GM04504 (cell line): ENCODE measurements around the gene KAT8.
A peak's percentile ranks its signal among the peaks of the same experiment; 100 is the strongest.
"Not testable (repeated sequence)": the region's sequence is repeated elsewhere in the genome, so short reads cannot be mapped to it uniquely, and the experiment has no call there.

Source experiments
- DNase-seq: peaks from one replicate; pipeline ENCODE4 v3.0.0-alpha.2; 2012; ENCODE audit warnings: low read depth

Gene KAT8

DNA sequence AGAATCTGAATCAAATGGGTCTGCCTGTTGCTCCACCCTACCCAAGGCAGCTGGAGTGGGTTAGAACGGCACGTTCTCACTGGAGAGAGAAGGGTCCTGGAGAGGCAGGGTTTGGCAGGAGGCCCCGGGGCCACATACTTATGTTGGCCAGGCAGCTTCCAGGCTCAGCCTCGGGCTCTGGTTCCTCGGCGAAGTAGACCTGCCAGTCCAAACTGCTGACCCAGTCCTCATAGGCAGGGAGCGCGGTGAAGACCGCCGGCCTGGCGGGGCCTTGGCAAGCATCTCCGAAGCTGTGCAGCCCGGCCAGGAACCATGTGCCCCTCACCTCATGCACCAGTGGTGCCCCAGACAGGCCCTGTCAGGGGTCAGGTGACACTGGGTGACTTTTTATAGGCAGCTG is 33.5 kb upstream of the KAT8 start:
- no peak for DNase-seq

DNA sequence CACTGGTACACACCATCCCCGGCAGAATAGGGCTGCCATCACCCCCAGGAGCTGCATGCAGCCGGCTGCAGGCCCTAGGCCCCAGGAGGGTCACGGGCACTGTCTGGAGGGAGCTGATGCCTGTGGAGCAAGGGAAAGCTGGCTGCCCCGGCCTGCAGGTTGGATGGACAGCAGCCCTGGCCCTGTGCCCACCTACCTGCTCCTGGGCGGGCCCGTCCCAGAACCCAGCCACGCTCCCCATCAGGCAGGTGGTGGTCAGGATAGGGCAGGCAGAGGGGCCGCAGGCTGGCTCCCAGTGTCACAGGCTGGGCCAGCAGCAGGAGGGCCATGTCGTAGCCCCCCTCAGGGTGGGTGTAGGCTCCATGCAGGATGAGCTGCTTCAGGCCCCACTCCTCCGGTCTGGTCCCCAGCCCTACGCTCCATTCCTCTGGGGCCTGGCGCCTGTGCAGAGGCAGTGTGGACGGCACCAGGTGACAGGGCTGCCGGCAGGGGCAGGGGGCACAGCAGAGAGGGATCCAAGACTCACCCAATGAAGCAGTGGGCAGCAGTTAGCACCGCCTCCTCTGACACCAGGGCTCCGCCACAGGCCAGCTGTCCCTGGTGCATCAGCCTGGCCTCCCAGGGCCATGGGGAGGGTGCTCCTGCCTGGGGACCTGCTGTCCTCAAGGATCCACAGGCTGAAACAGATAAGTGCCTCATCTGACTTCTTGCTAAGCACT is 32.7 kb upstream of the KAT8 start:
- DNase-seq: no peak

DNA sequence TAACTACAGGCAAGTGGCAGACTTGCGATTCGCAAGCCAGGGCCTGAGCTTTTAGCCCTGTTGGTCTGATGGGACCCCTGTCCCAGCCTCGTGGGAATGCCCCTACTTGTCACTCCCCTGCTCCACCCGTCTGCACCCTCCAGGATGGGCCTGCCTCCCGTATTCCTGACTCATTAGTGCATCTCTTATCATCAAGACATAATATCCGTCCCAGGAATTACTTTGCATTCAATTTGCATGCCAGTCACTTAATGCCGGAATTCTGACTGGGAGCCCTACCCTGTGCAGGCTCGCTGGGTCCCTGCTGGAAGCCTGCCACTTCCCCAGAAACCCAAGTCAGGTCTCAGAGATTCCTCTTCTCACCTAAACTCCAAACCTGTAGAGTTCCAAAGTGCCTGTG is 32.1 kb upstream of the KAT8 start:
- no peak for DNase-seq

DNA sequence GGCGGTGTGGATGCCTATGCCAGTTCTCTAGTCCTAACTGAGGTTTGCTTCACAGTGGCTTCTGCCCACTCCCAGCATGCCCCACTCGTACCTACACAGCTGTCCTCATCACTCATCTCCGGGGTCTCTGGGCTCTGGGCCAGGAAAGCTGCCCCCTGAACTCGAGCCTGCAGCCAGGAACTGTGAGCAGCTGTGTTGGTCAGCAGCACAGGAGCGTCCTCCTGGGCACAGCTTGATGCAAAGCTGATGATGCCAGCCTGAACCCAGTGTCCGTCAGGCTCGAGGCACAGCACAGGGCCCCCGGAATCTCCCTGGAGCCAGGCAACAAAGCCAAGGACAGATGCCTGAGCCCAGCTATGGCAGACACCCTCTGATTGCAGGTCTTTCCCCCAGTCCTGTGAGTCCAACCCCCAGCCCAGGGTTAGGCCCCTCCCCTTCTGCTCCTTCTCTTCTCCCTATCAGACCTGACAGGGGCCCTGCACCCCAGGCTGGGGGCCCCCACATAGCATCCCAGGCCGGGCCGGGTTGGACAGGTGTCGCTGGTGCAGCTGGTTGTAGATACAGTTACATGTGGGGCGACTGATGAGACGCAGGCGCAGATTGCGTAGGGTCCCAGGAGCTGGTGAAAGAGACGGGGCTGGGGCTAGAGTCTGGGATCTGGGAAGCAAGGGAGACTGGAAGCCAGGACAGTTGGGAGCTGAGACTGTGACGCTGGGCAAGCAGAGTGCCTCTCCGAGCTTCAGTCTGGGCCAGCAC is 31.4 kb upstream of the KAT8 start:
- DNase-seq: no peak

DNA sequence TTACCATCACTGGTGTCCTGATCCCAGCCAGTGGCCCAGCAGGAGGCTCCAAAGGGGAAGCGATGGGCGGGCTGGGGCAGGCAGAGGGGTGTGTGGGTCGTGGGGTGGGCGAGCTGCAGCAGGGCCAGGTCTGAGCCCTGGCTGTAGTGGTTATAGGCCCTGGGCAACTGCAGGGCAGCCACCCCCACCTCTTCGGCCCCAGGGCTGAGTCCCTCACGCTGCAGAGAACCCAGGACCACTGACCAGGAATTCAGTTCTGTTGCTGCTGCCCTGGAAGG is 30.9 kb upstream of the KAT8 start:
- no peak for DNase-seq

DNA sequence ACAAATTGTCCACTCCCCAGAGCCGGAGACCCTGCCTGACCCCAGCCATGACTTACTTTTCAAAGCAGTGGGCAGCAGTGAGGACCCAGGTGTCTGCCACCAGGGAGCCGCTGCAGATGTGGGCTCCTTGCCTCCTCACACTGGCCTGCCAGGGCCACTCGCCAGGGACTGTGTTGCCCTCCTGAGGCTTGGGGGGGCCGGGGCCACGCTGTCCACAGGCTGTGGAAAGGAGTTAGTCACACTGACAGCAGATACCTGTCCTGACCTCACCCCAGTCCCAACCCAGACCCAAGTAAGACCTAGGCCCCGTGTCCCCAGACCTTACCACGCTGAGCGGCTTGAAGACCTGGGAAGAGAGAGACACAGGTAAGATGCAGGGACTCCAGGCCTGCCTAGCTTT is 30.0 kb upstream of the KAT8 start:
- DNase-seq: no peak

- no peak for DNase-seq
These were observed 29.5 kb upstream of the KAT8 start for GRCh38 chr16:31087971-31088370.

DNA sequence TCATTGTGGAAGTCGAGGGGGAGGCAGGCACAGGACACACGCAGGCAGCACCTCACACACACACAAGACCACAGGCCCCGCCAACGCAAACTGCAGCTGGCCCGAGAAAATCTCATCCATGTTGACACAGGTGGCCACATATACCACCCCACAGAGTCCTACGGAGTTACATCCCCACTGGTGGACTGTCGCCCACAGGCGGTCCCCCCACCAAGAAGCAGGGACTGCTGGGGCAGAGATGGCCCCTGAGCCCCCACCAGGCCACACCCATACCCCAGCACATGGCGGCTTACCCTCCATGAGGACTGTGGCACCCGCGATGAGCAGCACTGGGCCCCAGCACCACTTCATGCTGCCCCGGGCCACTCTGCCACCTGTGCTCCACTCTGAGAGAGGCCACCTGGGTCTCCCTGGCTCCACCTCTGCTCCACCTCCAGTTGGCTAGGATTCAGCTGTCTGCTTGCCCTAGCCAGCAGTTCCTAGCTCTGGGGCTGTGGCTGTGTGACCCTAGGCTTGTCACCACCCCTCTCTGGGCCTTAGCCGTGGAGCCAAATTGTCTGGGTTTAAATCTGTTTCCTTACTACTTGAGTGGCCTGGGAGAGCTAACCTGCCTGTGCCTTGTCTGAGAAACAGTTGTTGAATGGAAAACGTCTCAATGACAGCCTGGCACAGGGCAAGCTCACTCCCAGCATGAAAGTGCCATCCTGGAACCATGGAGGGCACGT is 28.8 kb upstream of the KAT8 start, which contains the start of gene PRSS53:
PRSS53 (minus strand) TSS at position 485 of the 725 bp plus-strand sequence; CDS start at position 351, 134 bp downstream.
- DNase-seq: no peak

DNA sequence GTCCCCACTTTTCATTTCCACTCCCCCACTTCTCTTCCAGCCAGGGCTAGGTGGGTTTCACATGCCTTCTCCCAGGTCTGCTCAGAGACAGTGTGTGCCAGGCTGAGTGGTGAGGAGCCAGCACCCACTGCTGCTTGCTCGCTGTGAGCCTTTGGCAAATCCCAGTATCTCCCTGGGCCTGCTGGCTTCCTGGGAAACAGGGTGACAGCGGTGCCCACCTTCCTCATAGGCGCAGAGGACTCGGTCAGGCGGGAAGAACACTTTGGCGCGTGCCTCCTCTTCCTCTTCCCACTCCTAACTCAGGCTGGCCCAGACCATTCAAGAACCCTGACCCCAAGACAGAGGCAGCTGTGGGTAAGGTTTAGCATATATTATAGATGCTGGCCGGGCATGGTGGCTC is 28.3 kb upstream of the KAT8 start:
- DNase-seq: no peak

DNA sequence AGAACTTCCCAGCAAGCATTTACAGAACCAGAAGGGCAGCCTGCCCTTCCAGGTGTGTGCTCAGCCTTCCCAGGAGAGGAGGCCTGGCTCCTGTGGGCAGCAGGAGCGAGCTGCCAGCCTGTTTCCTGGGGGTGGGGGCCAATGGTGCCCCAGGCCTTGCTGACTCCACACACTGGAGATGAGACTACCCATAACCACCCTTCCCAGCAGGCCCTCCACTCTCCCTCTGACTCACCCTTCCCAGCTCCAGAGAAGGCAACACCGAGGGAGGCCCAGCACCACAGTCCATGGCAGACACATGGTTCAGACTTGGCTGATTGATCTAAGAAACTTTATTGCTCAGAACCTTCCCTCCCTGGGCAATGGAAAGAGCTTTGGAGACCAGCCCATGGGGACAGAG is 26.9 kb upstream of the KAT8 start:
- DNase-seq: peak; percentile 47

DNA sequence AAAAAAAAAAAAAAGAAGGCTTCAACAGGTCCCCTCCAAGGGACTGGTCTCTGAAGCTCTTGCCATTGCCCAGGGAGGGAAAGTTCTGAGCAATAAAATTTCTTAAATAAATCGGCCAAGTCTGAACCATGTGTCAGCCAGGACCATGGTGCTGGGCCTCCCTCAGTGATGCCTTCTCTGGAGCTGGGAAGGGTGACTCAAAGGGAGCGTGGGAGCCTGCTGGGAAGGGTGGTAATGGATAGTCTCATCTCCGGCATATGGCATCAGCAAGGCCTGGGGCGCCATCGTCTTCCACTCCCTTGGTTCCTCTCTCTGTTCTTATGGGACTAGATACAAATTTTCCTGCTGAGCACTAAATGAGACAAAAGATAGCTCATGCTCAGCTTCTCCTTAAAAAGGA is 25.1 kb upstream of the KAT8 start:
- DNase-seq: peak; percentile 54

DNA sequence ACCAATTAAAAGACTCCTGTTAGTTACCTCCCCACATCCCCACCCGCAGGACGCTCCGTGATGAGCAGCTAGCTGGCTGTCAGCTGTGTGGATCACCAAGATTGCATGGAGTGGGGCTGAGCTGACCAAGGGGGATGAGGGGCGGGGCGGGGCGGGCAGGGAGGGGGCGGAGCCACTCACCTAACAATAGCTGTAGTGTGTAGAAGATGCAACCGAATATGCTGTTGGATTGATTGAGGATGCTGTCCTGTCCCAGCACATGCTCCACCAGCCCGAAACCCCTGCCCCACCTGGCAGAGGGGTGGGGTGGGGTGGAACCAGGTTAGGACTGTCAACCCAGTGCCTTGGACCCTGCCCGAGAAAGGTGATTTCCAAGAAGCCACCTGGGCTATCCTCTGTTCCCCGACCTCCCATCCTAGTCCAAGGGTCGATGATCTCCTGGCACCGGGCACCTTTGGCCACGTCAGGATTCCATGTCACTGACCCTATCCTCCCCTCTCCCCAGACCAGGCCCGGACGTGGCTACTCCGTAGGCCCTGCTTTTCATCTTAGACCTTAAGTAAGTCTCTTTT is 24.2 kb upstream of the KAT8 start:
- DNase-seq: no peak

DNA sequence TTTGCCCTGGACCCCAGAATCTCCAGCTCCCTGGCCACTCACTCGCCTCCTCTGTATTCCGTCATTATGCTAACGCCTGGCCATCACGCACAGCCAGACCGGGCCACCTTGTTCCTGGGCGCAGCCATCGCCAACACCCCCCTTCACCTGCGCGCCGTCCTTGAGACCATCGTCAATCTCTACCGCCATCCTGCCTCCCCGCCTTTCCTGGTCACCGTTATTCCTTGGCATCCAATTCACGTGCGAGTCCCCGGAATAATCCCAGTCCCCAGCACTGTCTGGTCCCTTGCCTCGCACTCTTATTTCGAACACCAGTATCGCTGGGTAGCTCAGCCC is 23.4 kb upstream of the KAT8 start:
- DNase-seq: no peak

GRCh38 chr16:31094424-31095120 is 22.9 kb upstream of the KAT8 start, which contains the start of gene VKORC1:
TSS of gene VKORC1 (minus strand) at chr16:31094797. CDS start at chr16:31094729, 68 bp downstream.
- peak; percentile 96 for DNase-seq

DNA sequence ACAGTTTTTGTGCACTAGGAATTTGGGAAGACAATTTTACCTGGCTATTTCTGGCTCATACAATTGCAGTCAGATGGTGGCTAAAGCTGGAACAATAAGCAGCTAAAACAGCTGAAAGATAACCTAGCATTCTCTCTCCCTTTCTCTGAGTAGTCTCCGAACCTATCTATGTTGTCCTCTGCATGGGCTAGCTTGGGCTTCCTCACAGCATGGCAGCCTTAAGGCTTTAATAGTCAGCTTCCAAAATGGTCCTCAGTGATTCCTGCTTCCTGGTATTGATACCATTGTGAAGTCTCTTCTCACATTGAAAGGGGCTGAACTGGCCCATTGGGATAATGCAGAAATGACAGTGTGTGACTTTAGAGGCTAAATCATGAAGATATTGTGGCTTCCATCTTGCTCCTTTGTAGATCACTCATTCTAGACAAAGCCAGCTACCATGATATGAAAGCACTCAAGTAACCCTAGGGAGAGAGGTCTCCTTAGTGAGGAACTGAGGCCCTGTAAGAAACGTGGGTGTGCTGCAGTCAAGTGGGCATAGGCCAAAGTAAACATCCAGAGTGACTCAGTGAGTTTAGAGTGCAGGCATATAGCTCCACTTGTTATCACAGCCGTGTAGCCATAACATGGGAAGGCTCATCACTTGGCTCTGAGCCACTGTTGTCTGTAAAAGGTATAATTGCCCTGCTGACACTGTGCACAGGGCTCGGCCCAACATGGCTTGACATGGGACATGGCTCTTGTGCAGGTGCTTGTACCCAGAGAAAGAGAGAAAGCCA is 17.4 kb upstream of the KAT8 start:
- DNase-seq: no peak

DNA sequence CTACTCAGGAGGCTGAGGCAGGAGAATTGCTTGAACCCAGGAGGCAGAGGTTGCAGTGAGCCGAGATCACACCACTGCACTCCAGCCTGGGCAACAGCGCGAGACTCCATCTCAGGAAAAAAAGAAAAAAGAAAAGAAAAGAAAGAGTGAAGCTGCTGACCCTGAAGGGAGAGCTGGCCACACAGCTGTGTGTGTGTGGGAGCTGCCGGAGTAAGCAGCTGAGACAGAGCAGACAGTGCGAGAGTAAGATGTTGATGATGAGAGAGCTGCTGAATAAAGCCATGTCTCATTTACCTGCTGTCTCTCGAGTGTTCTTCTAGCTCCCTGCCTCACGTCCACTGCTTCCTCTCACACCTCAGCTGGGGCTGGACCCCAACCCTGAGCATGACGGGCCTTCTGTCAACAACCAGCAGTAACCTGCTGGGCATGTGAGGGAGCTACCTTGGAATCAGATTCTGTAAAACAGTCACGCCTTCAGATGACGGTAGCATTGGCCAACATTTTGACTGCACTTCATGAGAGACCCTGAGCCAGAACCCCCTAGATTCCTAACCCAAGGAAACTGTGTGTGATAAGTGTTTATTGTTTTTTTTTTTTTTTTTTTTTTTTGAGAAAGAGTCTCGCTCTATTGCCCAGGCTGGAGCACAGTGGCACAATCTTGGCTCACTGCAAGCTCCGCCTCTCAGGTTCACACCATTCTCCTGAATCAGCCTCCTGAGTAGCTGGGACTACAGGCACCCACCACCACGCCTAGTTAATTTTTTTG is 16.4 kb upstream of the KAT8 start:
- DNase-seq: not testable (repeated sequence)

DNA sequence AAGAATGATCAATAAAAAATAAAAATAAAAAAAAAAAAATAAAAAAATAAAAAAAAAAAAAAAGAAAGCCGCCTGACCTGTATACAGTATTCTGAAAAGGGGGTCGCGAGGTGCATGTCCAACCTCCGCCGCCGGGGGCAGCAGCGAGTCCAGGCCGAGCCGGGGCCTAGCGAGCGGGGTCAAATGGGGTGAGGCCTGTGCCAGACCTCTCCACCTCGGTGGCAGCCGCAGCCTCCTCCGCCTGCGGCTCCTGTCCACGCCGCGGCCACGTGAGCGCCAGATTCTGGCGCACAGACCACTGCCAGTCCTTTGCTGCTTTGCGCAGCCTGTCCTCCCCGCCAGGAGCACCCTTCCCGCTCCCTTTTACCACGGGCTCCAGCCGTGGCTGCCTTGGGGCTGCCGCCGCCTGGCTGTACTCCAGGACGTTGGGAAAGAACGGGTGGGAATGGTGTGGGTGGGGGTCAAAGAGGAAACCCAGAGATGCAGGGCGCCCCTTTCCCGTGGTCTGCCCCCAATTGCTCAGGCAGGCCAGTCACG is 11.7 kb upstream of the KAT8 start:
- peak; percentile 36 for DNase-seq

GRCh38 chr16:31106509-31107464 is 10.7 kb upstream of the KAT8 start:
- no peak for DNase-seq

DNA sequence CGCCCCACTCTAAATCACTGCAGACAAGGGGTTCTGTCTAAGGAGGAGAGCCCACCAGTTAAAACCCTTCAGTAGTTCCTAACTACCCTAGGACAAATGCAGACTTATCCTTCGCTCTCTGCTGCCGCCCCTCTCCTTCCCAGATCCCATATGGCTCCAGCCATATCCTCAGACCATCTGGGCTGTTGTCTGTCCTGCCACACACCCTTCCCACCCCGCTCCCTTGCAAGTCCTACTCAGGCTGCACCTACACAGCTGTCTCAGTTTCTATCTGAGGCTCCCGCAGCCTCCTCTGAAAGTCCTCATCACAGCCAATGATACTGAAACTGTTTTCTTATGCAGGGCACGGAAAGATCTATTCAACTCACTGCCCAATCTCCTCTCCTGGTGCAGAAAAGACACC is 10.0 kb upstream of the KAT8 start:
- DNase-seq: no peak
